HG03565 (cell line): Measurements from ENCODE around the gene GCGR.

Experiments
- ATAC-seq: cut with Tn5 transposase; IDR thresholded peaks from one replicate; pipeline ENCODE4 v1.9.1; 2021; ENCODE audit warnings: mild to moderate bottlenecking, moderate library complexity; ENCODE audit not compliant: unreplicated experiment

The GCGR gene

GRCh38 chr17:81845881-81846742 lies 42.2 kb downstream of the GCGR start:
- no peak for ATAC-seq

GRCh38 chr17:81846743-81847689 lies 43.1 kb downstream of the GCGR start:
- ATAC-seq, result no peak

DNA sequence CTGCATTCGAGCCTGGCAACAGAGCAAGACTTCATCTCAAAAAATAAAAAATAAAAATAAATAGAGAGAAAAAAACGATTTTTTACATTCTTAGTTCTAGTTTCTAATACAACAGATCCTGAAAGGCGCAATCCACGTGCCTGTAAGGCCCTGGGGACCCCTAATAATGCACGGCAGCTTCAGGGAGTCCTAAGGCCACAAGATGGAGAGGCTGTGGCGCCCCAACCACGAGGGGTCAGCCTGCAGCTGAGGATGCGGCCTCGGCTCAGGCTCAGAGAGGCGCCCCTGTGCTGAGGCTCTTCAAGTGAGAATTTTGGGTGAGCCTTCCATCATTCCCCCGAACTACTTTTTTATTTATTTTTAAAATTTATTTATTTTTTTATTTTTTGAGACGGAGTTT lies 45.5 kb downstream of the GCGR start:
- ATAC-seq, result no peak

GRCh38 chr17:81851423-81851822 lies 47.5 kb downstream of the GCGR start:
- ATAC-seq, result no peak

- no peak for ATAC-seq
Measured at GRCh38 chr17:81852237-81852636, 48.3 kb downstream of the GCGR start.

DNA sequence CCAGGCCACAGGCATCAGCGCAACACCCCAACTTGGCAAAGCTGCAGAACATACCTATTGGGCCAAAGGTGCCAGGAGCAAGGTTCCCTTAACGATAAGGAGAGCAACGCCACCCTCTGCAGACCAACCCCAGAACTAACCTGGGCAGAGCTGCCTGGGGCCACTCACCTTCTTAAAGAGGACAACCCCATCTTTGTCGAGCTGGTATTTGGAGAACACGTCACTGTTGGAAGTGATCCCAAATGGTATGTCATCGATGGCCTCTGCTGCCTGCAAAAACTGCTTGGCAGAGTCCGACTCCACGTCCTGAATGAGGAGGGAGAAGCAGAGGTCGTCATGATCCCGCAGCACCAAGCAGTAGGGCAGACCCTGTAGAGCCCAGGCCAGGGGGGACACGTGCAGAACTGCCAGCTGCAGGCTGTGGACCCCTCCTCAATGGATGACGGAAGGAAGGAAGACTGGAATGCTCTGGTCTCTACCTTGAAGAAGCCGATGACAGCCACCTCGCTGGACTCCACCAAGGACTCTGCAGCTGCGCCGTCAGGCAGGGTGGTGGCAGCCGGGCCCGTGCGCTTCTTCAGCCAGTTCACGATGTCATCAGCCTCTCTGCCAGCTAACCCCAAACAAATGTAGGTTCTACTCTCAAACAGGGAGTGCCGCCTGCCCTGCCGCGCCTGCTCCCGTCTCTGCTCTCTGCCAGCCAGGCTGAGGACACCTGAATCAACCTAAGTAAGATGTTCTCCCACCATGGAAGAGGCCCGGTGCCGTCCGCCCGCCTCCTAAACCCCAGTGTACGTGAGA lies 51.2 kb downstream of the GCGR start:
- no peak for ATAC-seq

DNA sequence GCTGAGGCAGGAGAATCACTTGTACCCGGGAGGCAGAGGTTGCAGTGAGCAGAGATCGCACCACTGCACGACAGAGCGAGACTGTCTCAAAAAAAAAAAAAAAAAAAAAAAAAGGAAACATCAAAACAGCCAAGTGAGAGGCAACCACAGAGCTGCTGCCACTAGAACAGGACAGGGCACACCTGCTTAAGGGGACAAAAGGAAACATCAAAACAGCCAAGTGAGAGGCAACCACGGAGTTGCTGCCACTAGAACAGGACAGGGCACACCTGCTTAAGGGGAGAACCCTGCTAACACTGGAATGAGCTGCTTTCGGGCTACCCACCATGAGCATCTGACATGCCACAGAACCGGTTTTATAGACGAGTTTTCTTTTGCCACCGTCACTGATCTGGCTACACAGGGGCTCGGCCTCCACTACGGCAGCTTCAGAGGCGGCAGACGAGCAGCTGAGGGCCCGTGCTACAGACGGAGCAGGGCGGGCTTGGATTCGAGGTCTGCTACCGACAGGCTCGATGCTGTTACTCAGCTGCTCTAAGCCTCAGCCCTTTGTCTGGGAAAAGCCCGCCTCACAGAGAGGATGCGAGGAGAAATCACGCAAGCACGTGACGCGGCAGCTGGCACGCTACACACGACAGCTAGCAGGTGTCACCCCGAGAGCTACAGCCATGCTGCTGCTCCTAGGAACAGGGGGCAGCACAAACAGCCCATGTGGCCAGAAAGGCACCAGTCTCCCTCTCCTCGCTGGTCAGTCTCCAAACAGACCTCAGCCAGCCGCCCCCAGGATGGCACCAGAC lies 54.4 kb downstream of the GCGR start:
- no peak for ATAC-seq

DNA sequence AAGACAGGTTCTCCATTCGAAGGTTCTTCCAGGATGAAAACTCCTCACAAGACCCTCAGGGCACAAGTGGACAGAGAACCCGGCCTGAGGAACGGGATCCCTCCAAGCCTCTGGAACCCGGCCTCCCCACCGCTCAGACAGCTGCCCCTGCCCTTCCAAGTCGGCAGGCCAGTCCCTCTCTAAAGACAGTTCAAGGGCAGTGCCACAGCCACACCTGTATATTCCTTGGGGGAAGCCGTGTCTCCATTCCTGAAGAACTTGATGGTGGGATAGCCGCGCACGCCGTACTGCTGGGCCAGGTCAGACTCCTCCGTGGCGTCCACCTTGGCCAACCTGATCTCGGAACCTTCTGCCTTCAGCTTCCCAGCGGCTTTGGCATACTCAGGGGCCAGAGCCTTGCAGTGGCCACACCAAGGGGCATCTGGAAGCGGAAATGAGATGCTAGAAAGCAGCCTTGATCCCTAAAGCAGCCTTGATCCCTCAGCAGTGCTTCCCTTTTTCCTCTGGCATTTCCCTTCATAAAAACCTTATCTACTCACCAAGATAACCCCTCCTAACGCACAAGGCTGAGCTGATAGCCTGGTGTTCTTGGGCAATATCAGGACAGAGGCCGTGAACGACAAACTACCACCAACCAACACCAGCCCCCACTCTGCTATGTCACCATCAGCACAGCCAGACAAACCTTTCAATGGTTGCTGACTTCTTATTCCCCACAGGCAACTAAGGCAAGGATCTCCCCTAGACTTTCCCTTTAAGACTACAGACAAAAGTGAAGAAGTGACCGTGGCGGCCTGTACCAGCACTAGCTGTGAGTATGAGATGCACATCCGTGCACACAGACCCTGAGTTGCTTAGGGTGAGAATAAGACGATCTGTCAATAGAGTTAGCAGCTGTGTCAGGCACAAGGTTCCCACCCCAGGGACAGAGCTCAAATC lies 55.3 kb downstream of the GCGR start:
- no peak for ATAC-seq

GRCh38 chr17:81859906-81860755 lies 56.2 kb downstream of the GCGR start, which contains the start of gene P4HB:
Gene P4HB (minus strand): TSS chr17:81860535. CDS start chr17:81860471, 64 bp downstream.
- ATAC-seq, result no peak

- peak; percentile 72 for ATAC-seq
Measured at GRCh38 chr17:81860756-81861568, 57.0 kb downstream of the GCGR start.

DNA sequence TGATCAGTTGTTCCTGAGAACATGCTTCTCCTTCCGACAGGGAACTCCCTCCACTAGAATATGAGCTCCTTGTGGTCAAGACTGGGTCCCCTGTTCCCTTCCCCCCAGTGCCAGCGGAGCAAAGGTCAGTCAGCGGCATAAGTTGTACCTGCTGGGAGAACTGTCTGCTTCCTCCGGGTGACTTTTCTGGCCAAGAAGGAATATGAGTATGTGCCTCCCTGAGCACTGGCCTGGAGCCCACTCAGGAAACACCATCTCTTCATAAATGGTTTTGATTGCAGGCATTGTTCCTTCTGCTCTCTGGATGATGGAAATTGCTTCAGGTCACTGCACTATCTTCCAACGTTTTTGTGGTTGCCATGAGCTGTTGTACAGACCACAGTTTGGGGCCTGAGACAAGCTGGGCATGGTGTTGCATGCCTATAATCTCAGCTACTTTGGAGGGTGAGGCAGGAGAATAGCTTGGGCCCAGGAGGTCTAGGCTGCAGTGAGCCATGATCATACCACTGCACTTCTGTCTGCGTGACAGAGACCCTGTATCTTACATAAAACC lies 59.2 kb downstream of the GCGR start:
- no peak for ATAC-seq
